Panc1 (cell line): ENCODE measurements around the gene HSPB9. TPM values are rescaled to one million over a fixed set of nuclear protein-coding genes. Genes with fewer than 3 reads are reported as not detected.

ENCODE experiments used
- ATAC-seq: fragments of 200-7000 bp; cut with Tn5 transposase; 2 replicates; pipeline ENCODE4 v1.9.1; 2020; ENCODE audit warnings: mild to moderate bottlenecking, moderate library complexity
- BruUV-seq: library from RNA; stranded (reverse); fragments of 400-500 nt; replicated peaks from 2 replicates; lab custom pipeline; 2021; lab: Mats Ljungman, UMichigan
- CTCF ChIA-PET: fragments of 300-600 bp; sonication (Branson Sonifier 250); formaldehyde crosslinking; loops from one replicate; lab custom pipeline; 2022; ENCODE audit warnings: antibody characterized with exemption; lab: Charles Lee
- POLR2A ChIA-PET: fragments of 300-600 bp; sonication (Branson Sonifier 250); formaldehyde crosslinking; loops from one replicate; lab custom pipeline; 2022; ENCODE audit warnings: antibody characterized with exemption; lab: Charles Lee
- DNase-seq: peaks from one replicate; pipeline ENCODE4 v3.0.0-alpha.2; 2010; ENCODE audit warnings: low read depth, low spot score
- H3K27ac ChIP-seq: 2 replicates; pipeline ENCODE4 v1.5.1; 2011; ENCODE audit warnings: mild to moderate bottlenecking, low read length, inconsistent platforms
- H3K27me3 ChIP-seq: fragments of 200-500 bp; sonication (Bioruptor generic); 2 replicates; pipeline ENCODE4 v1.6.0; 2014; ENCODE audit warnings: low read length, inconsistent platforms; ENCODE audit not compliant: control insufficient read depth, insufficient read depth
- H3K36me3 ChIP-seq: fragments of 200-500 bp; sonication (Bioruptor generic); 2 replicates; pipeline ENCODE4 v1.5.1; 2014; ENCODE audit warnings: inconsistent platforms, mild to moderate bottlenecking, low read length, moderate library complexity; ENCODE audit not compliant: control insufficient read depth, insufficient read depth
- H3K4me1 ChIP-seq: 2 replicates; pipeline ENCODE4 v1.5.1; 2011; ENCODE audit warnings: inconsistent platforms, mild to moderate bottlenecking, low read length, moderate library complexity; ENCODE audit not compliant: control insufficient read depth, insufficient read depth
- H3K4me3 ChIP-seq, 2 experiments: 2 replicates each; pipeline ENCODE4 v1.5.1; 2011 to 2012; ENCODE audit warnings: low read depth in 2 of 2, low read length in 2 of 2, mild to moderate bottlenecking in 2 of 2, inconsistent platforms in 1 of 2, moderate library complexity in 1 of 2
- H3K9me3 ChIP-seq: fragments of 200-500 bp; sonication (Bioruptor generic); 2 replicates; pipeline ENCODE4 v1.5.1; 2014; ENCODE audit warnings: low read depth, mild to moderate bottlenecking, inconsistent platforms, low read length, moderate library complexity; ENCODE audit not compliant: control insufficient read depth, insufficient read depth
- POLR2AphosphoS5 ChIP-seq: IDR thresholded peaks from 2 replicates; pipeline ENCODE4 v1.6.1; 2012; ENCODE audit warnings: mild to moderate bottlenecking, low read depth, low read length, moderate library complexity
- SIN3A ChIP-seq: IDR thresholded peaks from 2 replicates; pipeline ENCODE4 v1.6.1; 2012; ENCODE audit warnings: low read depth, mild to moderate bottlenecking, low read length, moderate library complexity, borderline replicate concordance; ENCODE audit not compliant: insufficient read depth
- TCF7L2 ChIP-seq: IDR thresholded peaks from 2 replicates; pipeline ENCODE4 v1.6.1; 2011; ENCODE audit warnings: mild to moderate bottlenecking, low read depth, low read length, inconsistent platforms
- in situ Hi-C: cut with HindIII; loops from 2 replicates; pipeline ENCODE4 v1.10.0; 2016; ENCODE audit warnings: low sequenced_read_pairs, low pct_unique_long_range_greater_than_20kb
- intact Hi-C: fragments of 100-400 bp; cut with micrococcal nuclease; formaldehyde crosslinking; loops from one replicate; pipeline ENCODE4 v1.10.0; 2022; ENCODE audit not compliant: unreplicated experiment
- total RNA-seq: library from RNA; stranded (reverse); gene quantifications from one replicate; pipeline ENCODE4 v1.2.1, GENCODE V29; 2021; ENCODE audit not compliant: unreplicated experiment
- TF ChIP-seq, protein P1 (sequence below): fragments of 450-650 bp; IDR thresholded peaks from 2 replicates; pipeline ENCODE4 v1.5.1; 2017; ENCODE audit warnings: mild to moderate bottlenecking
- TF ChIP-seq, protein P2 (sequence below), 2 experiments: IDR thresholded peaks; 2 replicates each; pipeline ENCODE4 v1.6.1; 2011 to 2012; ENCODE audit warnings: low read depth in 2 of 2, control low read depth in 1 of 2, low read length in 1 of 2, mild to moderate bottlenecking in 1 of 2, moderate library complexity in 1 of 2; ENCODE audit not compliant: insufficient read depth in 1 of 2

Gene HSPB9
- total RNA-seq, 1 experiment from 2014 or later: not detected

DNA sequence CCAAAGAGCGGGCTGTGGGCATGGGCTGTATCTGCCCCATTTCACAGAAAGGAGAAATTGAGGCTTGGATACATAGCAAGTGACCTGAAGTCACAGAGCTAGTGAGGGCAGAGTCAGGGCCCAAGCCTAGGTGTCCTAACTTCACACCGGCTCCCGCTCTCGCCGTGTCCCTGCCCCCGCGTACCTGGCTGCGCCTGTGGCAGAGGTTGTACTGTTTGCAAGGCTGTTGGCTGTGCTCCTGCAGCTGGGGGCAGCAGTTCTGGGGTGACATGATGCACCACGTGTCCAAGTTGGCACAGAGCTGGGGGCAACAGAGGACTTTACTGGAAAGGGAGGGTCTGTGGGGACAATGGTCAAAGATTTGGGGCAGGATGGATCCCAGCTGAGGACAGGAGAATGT, 13.5 kb upstream of the HSPB9 start:
- H3K27me3 ChIP-seq: no peaks in the 10 kb centered on the region
- H3K27ac ChIP-seq: no peak overlapping the region
- TF ChIP-seq, protein P1, sequence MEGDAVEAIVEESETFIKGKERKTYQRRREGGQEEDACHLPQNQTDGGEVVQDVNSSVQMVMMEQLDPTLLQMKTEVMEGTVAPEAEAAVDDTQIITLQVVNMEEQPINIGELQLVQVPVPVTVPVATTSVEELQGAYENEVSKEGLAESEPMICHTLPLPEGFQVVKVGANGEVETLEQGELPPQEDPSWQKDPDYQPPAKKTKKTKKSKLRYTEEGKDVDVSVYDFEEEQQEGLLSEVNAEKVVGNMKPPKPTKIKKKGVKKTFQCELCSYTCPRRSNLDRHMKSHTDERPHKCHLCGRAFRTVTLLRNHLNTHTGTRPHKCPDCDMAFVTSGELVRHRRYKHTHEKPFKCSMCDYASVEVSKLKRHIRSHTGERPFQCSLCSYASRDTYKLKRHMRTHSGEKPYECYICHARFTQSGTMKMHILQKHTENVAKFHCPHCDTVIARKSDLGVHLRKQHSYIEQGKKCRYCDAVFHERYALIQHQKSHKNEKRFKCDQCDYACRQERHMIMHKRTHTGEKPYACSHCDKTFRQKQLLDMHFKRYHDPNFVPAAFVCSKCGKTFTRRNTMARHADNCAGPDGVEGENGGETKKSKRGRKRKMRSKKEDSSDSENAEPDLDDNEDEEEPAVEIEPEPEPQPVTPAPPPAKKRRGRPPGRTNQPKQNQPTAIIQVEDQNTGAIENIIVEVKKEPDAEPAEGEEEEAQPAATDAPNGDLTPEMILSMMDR: no peak
- TF ChIP-seq, protein P2, sequence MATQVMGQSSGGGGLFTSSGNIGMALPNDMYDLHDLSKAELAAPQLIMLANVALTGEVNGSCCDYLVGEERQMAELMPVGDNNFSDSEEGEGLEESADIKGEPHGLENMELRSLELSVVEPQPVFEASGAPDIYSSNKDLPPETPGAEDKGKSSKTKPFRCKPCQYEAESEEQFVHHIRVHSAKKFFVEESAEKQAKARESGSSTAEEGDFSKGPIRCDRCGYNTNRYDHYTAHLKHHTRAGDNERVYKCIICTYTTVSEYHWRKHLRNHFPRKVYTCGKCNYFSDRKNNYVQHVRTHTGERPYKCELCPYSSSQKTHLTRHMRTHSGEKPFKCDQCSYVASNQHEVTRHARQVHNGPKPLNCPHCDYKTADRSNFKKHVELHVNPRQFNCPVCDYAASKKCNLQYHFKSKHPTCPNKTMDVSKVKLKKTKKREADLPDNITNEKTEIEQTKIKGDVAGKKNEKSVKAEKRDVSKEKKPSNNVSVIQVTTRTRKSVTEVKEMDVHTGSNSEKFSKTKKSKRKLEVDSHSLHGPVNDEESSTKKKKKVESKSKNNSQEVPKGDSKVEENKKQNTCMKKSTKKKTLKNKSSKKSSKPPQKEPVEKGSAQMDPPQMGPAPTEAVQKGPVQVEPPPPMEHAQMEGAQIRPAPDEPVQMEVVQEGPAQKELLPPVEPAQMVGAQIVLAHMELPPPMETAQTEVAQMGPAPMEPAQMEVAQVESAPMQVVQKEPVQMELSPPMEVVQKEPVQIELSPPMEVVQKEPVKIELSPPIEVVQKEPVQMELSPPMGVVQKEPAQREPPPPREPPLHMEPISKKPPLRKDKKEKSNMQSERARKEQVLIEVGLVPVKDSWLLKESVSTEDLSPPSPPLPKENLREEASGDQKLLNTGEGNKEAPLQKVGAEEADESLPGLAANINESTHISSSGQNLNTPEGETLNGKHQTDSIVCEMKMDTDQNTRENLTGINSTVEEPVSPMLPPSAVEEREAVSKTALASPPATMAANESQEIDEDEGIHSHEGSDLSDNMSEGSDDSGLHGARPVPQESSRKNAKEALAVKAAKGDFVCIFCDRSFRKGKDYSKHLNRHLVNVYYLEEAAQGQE (IDR thresholded peaks at IDR 0.05; ENCODE audit: insufficient read depth in 1 of 2, low read depth in 2 of 2, low read length in 1 of 2): no peak
- TF ChIP-seq POLR2AphosphoS5 (no peak), TCF7L2 (no peak)
- in situ Hi-C loops: no loop called here
- peaks cover 9% of the 10 kb centered on the region for H3K4me1 ChIP-seq
- ATAC-seq (no peak), DNase-seq (no peak)
- no peak overlapping the region for H3K4me3 ChIP-seq
- BruUV-seq: no TSS peak
- no peaks in the 10 kb centered on the region for H3K36me3 ChIP-seq
- H3K9me3 ChIP-seq: no peaks in the 10 kb centered on the region
- POLR2A ChIA-PET: no interaction called here
- intact Hi-C loops: no loop called here
- CTCF ChIA-PET: no interaction called here

DNA sequence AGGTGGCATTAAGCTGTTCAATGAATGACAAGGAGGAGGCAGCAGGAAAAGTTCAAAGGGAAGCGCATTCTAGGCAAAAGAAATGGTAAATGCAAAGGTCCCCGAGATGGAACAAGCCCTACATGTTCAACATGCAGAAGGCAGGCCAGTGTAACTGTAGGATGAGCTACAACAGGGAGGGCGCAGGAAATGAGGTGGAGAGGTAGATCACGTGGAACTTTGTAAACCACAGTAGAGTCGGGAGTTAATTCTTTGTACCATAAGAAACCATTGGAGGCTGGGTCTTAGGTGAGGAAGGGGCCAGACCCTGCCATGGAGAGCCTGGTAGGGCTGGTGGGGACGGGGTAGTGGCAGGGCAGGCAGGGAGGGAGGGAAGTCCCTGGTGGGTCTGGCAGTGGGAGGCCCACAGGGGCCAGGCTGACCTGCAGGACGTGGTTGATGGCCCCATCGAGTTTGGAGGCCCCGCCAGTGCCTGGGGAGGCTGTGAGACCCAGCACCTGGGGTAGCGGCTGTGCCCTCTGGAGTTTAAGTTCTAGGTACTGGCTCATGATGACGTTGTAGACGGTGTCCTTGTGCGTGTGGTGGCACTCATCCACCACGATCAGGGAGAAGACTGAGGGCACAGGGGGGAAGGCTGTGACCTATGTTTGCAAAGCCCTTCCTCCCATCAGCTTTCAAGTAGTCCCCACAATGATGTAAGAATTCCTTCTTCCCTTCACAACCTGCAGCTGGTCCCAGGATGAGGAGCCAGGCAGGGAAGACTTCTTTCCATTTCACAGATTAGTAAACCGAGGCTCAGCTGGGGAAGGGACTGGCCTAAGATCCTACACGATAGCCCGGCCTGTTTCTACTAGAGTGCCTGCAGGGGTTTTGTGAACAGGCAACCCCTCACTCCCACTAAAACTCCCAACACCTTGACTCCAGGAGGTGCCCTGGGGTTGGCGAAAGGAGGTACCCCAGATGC, 12.0 kb upstream of the HSPB9 start:
- CTCF ChIA-PET: interaction anchor here (0.6 kb wide), 1 partner anchor 9 kb away, joined by 3 read pairs; no protein-coding TSS in a partner anchor
- peaks cover 9% of the 10 kb centered on the region for H3K4me1 ChIP-seq
- no peaks in the 10 kb centered on the region for H3K36me3 ChIP-seq
- DNase-seq (no peak), ATAC-seq (no peak)
- intact Hi-C loops (loop anchor here (5.0 kb wide), 1 partner anchor 148 kb away; no protein-coding TSS in a partner anchor), in situ Hi-C loops (no loop called here)
- no peaks in the 10 kb centered on the region for H3K27me3 ChIP-seq
- H3K27ac ChIP-seq: no peak overlapping the region
- H3K4me3 ChIP-seq: no peak overlapping the region
- POLR2A ChIA-PET: no interaction called here
- BruUV-seq: no TSS peak
- TF ChIP-seq TCF7L2 (no peak), SIN3A (no peak), POLR2AphosphoS5 (no peak)
- TF ChIP-seq, protein P2 (IDR thresholded peaks at IDR 0.05; ENCODE audit: insufficient read depth in 1 of 2, low read depth in 2 of 2, low read length in 1 of 2): no peak
- TF ChIP-seq, protein P1: no peak
- H3K9me3 ChIP-seq: no peaks in the 10 kb centered on the region
